ENCODE data around the gene EARS2. TPM values are rescaled to one million over a fixed set of nuclear protein-coding genes. Genes with fewer than 3 reads are reported as not detected.

EARS2 gene
- total RNA-seq, 1 experiment from 2014 or later, result 32.8 TPM

DNA sequence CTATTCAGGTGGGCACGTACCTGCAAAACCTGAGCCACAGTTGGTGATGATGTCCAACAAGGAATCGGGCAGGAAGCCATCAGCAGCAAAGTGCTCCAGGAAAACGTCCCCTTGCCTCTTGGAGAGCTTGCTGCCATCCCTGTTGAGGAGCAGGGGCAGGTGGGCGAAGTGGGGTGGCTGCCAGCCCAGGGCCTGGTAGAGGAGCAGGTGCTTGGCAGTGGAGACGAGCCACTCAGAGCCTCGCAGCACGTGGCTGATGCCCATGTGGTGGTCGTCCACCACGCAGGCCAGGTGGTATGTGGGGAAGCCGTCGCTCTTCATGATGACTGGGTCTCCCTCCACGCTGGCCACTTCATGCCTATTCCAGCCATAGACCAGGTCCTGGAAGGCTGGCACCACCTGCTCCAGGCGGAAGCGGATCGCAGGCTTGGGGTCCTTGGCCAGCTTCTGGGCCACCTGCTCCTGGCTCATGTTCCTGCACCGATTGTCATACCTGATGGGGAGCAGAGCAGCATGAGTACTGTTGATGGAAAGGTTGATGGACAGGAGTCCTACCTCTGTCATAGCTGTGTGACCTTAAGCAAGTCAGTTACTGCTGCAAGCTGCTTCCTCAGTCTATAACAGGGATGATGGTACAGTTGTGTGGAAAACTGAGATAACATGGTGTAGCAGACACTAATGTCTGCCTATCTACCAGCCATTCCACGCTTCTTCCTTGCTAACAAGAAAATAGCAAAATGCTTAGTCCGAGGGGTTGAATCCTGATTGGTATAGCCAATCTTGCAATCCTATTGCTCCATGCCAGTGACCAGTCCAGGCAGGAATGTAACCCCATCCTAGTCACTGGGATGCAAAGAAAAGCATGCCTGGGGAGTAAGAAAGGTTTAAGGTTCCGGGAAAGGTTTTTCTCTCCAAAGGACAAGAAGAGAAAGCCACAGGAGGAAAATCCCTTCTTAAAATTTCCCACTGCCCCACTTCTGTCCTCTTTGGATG is 22.0 kb downstream of the EARS2 start:
- CTCF ChIA-PET, result interaction anchor here (0.8 to 1.2 kb wide), 2 partner anchors 10 to 22 kb away, joined by 3 to 6 read pairs; no protein-coding TSS in a partner anchor
- no peaks in the 10 kb centered on the region for H3K4me1 Mint-ChIP-seq (ENCODE audit: insufficient read depth, unreplicated experiment)
- POLR2A ChIA-PET, result no interaction called here

DNA sequence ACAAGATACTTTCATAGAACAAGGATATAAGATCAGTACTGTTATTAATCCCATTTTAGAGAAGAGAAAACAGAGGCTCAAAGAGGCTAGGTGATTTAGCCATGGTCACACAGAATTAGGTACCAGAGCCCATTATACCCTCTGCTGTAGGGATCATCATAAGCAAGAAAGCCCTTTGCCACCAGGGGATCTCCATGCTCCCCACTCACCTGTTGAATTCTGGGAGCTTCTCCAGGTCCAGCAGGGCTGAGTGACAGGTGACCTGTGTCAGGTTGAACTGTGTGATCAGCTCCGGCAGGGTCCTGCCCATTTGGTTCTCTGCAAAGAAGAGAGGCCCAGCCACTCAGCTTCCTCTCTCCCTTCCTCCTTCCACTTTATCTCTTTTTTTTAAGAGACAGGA is 24.7 kb downstream of the EARS2 start:
- ChIA-PET CTCF (no interaction called here), POLR2A (no interaction called here)
- intact Hi-C loops (cut with micrococcal nuclease), result no loop called here
- no peaks in the 10 kb centered on the region for H3K9me3 Mint-ChIP-seq (ENCODE audit: unreplicated experiment)
- H3K4me3 Mint-ChIP-seq (ENCODE audit: unreplicated experiment), result no peak overlapping the region
- TF ChIP-seq, protein P1, sequence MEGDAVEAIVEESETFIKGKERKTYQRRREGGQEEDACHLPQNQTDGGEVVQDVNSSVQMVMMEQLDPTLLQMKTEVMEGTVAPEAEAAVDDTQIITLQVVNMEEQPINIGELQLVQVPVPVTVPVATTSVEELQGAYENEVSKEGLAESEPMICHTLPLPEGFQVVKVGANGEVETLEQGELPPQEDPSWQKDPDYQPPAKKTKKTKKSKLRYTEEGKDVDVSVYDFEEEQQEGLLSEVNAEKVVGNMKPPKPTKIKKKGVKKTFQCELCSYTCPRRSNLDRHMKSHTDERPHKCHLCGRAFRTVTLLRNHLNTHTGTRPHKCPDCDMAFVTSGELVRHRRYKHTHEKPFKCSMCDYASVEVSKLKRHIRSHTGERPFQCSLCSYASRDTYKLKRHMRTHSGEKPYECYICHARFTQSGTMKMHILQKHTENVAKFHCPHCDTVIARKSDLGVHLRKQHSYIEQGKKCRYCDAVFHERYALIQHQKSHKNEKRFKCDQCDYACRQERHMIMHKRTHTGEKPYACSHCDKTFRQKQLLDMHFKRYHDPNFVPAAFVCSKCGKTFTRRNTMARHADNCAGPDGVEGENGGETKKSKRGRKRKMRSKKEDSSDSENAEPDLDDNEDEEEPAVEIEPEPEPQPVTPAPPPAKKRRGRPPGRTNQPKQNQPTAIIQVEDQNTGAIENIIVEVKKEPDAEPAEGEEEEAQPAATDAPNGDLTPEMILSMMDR (IDR thresholded peaks at IDR 0.05; ENCODE audit: unreplicated experiment), result no peak
- no peaks in the 10 kb centered on the region for H3K27me3 Mint-ChIP-seq (ENCODE audit: insufficient read depth, unreplicated experiment)
- peaks cover 85% of the 10 kb centered on the region for H3K36me3 Mint-ChIP-seq (ENCODE audit: insufficient read depth, unreplicated experiment)
- H3K27ac Mint-ChIP-seq (ENCODE audit: low read depth, unreplicated experiment), result no peak overlapping the region
- BruUV-seq (replicated peaks), result no TSS peak
- H3K4me1 Mint-ChIP-seq (ENCODE audit: insufficient read depth, unreplicated experiment), result no peaks in the 10 kb centered on the region
- no peak for DNase-seq (ENCODE audit: unreplicated experiment)

More for the DNA sequence above, 22.0 kb downstream of the EARS2 start:
- DNase-seq (ENCODE audit: unreplicated experiment), result no peak
- Mint-ChIP-seq H3K36me3 (ENCODE audit: insufficient read depth, unreplicated experiment) (peaks cover 83% of the 10 kb centered on the region), H3K27me3 (ENCODE audit: insufficient read depth, unreplicated experiment) (no peaks in the 10 kb centered on the region), H3K27ac (ENCODE audit: low read depth, unreplicated experiment) (no peak overlapping the region), H3K4me3 (ENCODE audit: unreplicated experiment) (no peak overlapping the region), H3K9me3 (ENCODE audit: unreplicated experiment) (no peaks in the 10 kb centered on the region)
- TF ChIP-seq, protein P1 (IDR thresholded peaks at IDR 0.05; ENCODE audit: unreplicated experiment), result no peak
- no TSS peak for BruUV-seq (replicated peaks)
- intact Hi-C loops (cut with micrococcal nuclease), result no loop called here

- BruUV-seq (replicated peaks), result no TSS peak
- H3K36me3 Mint-ChIP-seq (ENCODE audit: insufficient read depth, unreplicated experiment), result peaks cover 77% of the 10 kb centered on the region
- H3K27ac Mint-ChIP-seq (ENCODE audit: low read depth, unreplicated experiment), result no peak overlapping the region
- CTCF ChIA-PET, result interaction anchor here (0.9 to 1.2 kb wide), 2 partner anchors 21 to 28 kb away, joined by 3 read pairs; no protein-coding TSS in a partner anchor
- H3K4me1 Mint-ChIP-seq (ENCODE audit: insufficient read depth, unreplicated experiment), result no peaks in the 10 kb centered on the region
- H3K27me3 Mint-ChIP-seq (ENCODE audit: insufficient read depth, unreplicated experiment), result no peaks in the 10 kb centered on the region
- DNase-seq (ENCODE audit: unreplicated experiment), result no peak
- no peaks in the 10 kb centered on the region for H3K9me3 Mint-ChIP-seq (ENCODE audit: unreplicated experiment)
- TF ChIP-seq, protein P1 (IDR thresholded peaks at IDR 0.05; ENCODE audit: unreplicated experiment), result no peak
- POLR2A ChIA-PET, result interaction anchor here (1.9 kb wide), 1 partner anchor 20 kb away, joined by 4 read pairs; the partner anchor contains the start of gene GGA2
- intact Hi-C loops (cut with micrococcal nuclease), result no loop called here
- no peak overlapping the region for H3K4me3 Mint-ChIP-seq (ENCODE audit: unreplicated experiment)
Measured at GRCh38 chr16:23530062-23530461, 27.1 kb downstream of the EARS2 start.

GRCh38 chr16:23528644-23529310 is 28.4 kb downstream of the EARS2 start:
- Mint-ChIP-seq H3K4me3 (ENCODE audit: unreplicated experiment) (no peak overlapping the region), H3K9me3 (ENCODE audit: unreplicated experiment) (no peaks in the 10 kb centered on the region), H3K27me3 (ENCODE audit: insufficient read depth, unreplicated experiment) (no peaks in the 10 kb centered on the region), H3K36me3 (ENCODE audit: insufficient read depth, unreplicated experiment) (peaks cover 76% of the 10 kb centered on the region), H3K27ac (ENCODE audit: low read depth, unreplicated experiment) (no peak overlapping the region), H3K4me1 (ENCODE audit: insufficient read depth, unreplicated experiment) (no peaks in the 10 kb centered on the region)
- intact Hi-C loops (cut with micrococcal nuclease), result no loop called here
- TF ChIP-seq, protein P1 (IDR thresholded peaks at IDR 0.05; ENCODE audit: unreplicated experiment), result no peak
- BruUV-seq (replicated peaks), result no TSS peak
- ChIA-PET CTCF (interaction anchor here (0.6 kb wide), 1 partner anchor 95 kb away, joined by 3 read pairs; no protein-coding TSS in a partner anchor), POLR2A (interaction anchor here (0.7 to 1.9 kb wide), 2 partner anchors 12 to 19 kb away, joined by 3 to 4 read pairs; partner anchors contain the start of gene GGA2)
- DNase-seq (ENCODE audit: unreplicated experiment), result no peak
